K562 (cell line): ENCODE results near the gene ASB10. TPM values are rescaled to one million over a fixed set of nuclear protein-coding genes. Genes with fewer than 3 reads are reported as not detected.

Experiments used
- ATAC-seq: fragments of 200-7000 bp; cut with Tn5 transposase; 3 replicates; pipeline ENCODE4 v1.9.1; 2020; ENCODE audit warnings: moderate library complexity
- BruUV-seq: library from RNA; stranded (reverse); fragments of 400-500 nt; replicated peaks from 2 replicates; lab custom pipeline; 2021; lab: Mats Ljungman, UMichigan
- CTCF ChIA-PET: fragments of 300-600 bp; formaldehyde crosslinking; extraction: SDS; loops from one replicate; lab custom pipeline; 2021; ENCODE audit warnings: low intra/inter-chr PET ratio; lab: Yijun Ruan, JAX
- POLR2A ChIA-PET: fragments of 300-600, 350-650 bp; sonication (Branson Sonifier 250); formaldehyde crosslinking; extraction: SDS; loops from one replicate; lab custom pipeline; 2021; ENCODE audit warnings: antibody characterized with exemption, inconsistent platforms; lab: Yijun Ruan, JAX
- DNase-seq, 4 experiments: peaks; one replicate each; pipeline versions ENCODE4 v3.0.0 to v3.0.0-alpha.2; 2011 to 2018; ENCODE audit warnings: low spot score in 3 of 4, mixed read lengths in 3 of 4; ENCODE audit errors: extremely low read depth in 1 of 4
- FAIRE-seq: peaks from 2 replicates; lab custom pipeline; 2011; peaks lifted over from hg19 to GRCh38; lab: Jason Lieb, UNC
- H2AFZ ChIP-seq: 2 replicates; pipeline ENCODE4 v1.6.0; 2011; ENCODE audit warnings: low read depth, low read length, control low read depth, inconsistent platforms
- H3K27ac ChIP-seq: fragments of 200-600 bp; 3 replicates; pipeline ENCODE4 v1.8.0; 2011; ENCODE audit warnings: low read depth, mild to moderate bottlenecking, control low read depth, inconsistent platforms, low read length, moderate library complexity, mixed read lengths; ENCODE audit errors: extremely low read depth
- H3K27me3 ChIP-seq, 2 experiments: fragments of 300-600 bp in 1 of 2; 2 replicates in 1 of 2; 3 replicates in 1 of 2; pipeline versions ENCODE4 v1.6.0 to v1.8.0; 2011; ENCODE audit warnings: inconsistent platforms in 2 of 2, low read length in 2 of 2, mild to moderate bottlenecking in 1 of 2, mixed read lengths in 1 of 2, moderate library complexity in 1 of 2; ENCODE audit not compliant: control insufficient read depth in 2 of 2, insufficient read depth in 2 of 2
- H3K36me3 ChIP-seq: fragments of 300-600 bp; 3 replicates; pipeline ENCODE4 v1.8.0; 2011; ENCODE audit warnings: mild to moderate bottlenecking, low read length, inconsistent platforms; ENCODE audit not compliant: control insufficient read depth, insufficient read depth
- H3K4me1 ChIP-seq, 2 experiments: fragments of 200-600 bp in 1 of 2; replicated peaks in 1 of 2; 2 replicates in 1 of 2; 3 replicates in 1 of 2; pipeline versions ENCODE4 v1.5.1 to v1.8.0; 2011; ENCODE audit warnings: inconsistent platforms in 2 of 2, low read length in 2 of 2, mild to moderate bottlenecking in 1 of 2, mixed read lengths in 1 of 2, moderate library complexity in 1 of 2; ENCODE audit not compliant: control insufficient read depth in 2 of 2, insufficient read depth in 2 of 2
- H3K4me2 ChIP-seq: 2 replicates; pipeline ENCODE4 v1.6.1; 2011; ENCODE audit warnings: low read length, control low read depth, inconsistent platforms, mixed read lengths; ENCODE audit not compliant: insufficient read depth
- H3K4me3 ChIP-seq: fragments of 200-600 bp; sonication (generic), shearing (Covaris generic); 2 replicates; pipeline ENCODE4 v1.5.1; 2016; ENCODE audit warnings: control low read depth, inconsistent platforms
- H3K79me2 ChIP-seq: fragments of 200-600 bp; 3 replicates; pipeline ENCODE4 v1.8.0; 2011; ENCODE audit warnings: low read length, inconsistent platforms; ENCODE audit not compliant: control insufficient read depth, insufficient read depth
- H3K9ac ChIP-seq, 2 experiments: 2 replicates each; pipeline versions ENCODE4 v1.6.0 to v1.6.1; 2011; ENCODE audit warnings: low read depth in 2 of 2, low read length in 2 of 2, control low read depth in 1 of 2, inconsistent platforms in 1 of 2, mild to moderate bottlenecking in 1 of 2, mixed read lengths in 1 of 2; ENCODE audit not compliant: insufficient read depth in 1 of 2
- H3K9me1 ChIP-seq: one replicate; pipeline ENCODE4 v1.6.0; 2011; ENCODE audit warnings: inconsistent platforms, mild to moderate bottlenecking, low read length, moderate library complexity; ENCODE audit not compliant: control insufficient read depth, insufficient read depth
- H3K9me3 ChIP-seq: replicated peaks from 2 replicates; pipeline ENCODE4 v1.5.1; 2011; ENCODE audit warnings: low read depth, low read length, inconsistent platforms; ENCODE audit not compliant: control insufficient read depth, insufficient read depth
- H4K20me1 ChIP-seq: replicated peaks from 2 replicates; pipeline ENCODE4 v1.6.1; 2011; ENCODE audit warnings: low read length, inconsistent platforms, mixed read lengths; ENCODE audit not compliant: control insufficient read depth, insufficient read depth
- AFF1 ChIP-seq, 2 experiments: fragments of 450-650 bp; IDR thresholded peaks; 2 replicates each; pipeline ENCODE4 v1.6.1; 2018; ENCODE audit warnings: mild to moderate bottlenecking in 2 of 2, low read depth in 1 of 2; ENCODE audit not compliant: partially characterized antibody in 2 of 2
- CBX8 ChIP-seq: fragments of 200-600 bp; sonication (generic); IDR thresholded peaks from 2 replicates; pipeline ENCODE4 v1.6.1; 2012; ENCODE audit warnings: borderline replicate concordance, mixed run types, low read depth, mild to moderate bottlenecking, moderate library complexity, mixed read lengths, low read length, control low read depth, inconsistent platforms; ENCODE audit not compliant: poor library complexity, severe bottlenecking; ENCODE audit errors: extremely low read depth
- CREB5 ChIP-seq: fragments of 250-450 bp; sonication (Bioruptor Pico); IDR thresholded peaks from 2 replicates; pipeline ENCODE4 v1.5.0; 2020; ENCODE audit warnings: mild to moderate bottlenecking
- CREM ChIP-seq: IDR thresholded peaks from 2 replicates; pipeline ENCODE4 v1.6.1; 2014; ENCODE audit warnings: antibody characterized with exemption, low read depth
- FOXM1 ChIP-seq, 2 experiments: fragments of 450-650 bp in 1 of 2; sonication (generic) in 1 of 2; formaldehyde crosslinking in 1 of 2; IDR thresholded peaks; 2 replicates each; pipeline versions ENCODE4 v1.6.1 to v1.9.0; 2017 to 2022; ENCODE audit warnings: low read depth in 2 of 2, mild to moderate bottlenecking in 2 of 2, missing genetic modification reagents in 1 of 2, moderate library complexity in 1 of 2
- HDAC2 ChIP-seq: fragments of 450-650 bp; IDR thresholded peaks from 2 replicates; pipeline ENCODE4 v1.6.1; 2016; ENCODE audit warnings: mild to moderate bottlenecking
- HNRNPUL1 ChIP-seq: fragments of 200-400 bp; formaldehyde crosslinking; IDR thresholded peaks from 2 replicates; pipeline ENCODE4 v1.6.1; 2017; ENCODE audit warnings: low read length
- MTA2 ChIP-seq: fragments of 450-650 bp; IDR thresholded peaks from 2 replicates; pipeline ENCODE4 v1.6.1; 2016; ENCODE audit warnings: low read depth
- MTF1 ChIP-seq: fragments of 250-450 bp; sonication (Bioruptor Pico); IDR thresholded peaks from 2 replicates; pipeline ENCODE4 v1.9.0; 2021; ENCODE audit warnings: moderate library complexity, mild to moderate bottlenecking, inconsistent platforms, borderline replicate concordance
- NCOA1 ChIP-seq: fragments of 450-650 bp; IDR thresholded peaks from 2 replicates; pipeline ENCODE4 v1.6.1; 2016; ENCODE audit warnings: low read depth
- SMARCE1 ChIP-seq: fragments of 450-650 bp; IDR thresholded peaks from 2 replicates; pipeline ENCODE4 v1.7.1; 2016; ENCODE audit warnings: mild to moderate bottlenecking
- ZNF165 ChIP-seq: fragments of 250-450 bp; sonication (Bioruptor Pico); IDR thresholded peaks from 2 replicates; pipeline ENCODE4 v1.4.0; 2020; ENCODE audit warnings: borderline replicate concordance
- ZNF3 ChIP-seq: fragments of 250-450 bp; sonication (Bioruptor Pico); IDR thresholded peaks from 2 replicates; pipeline ENCODE4 v1.5.0; 2021; ENCODE audit warnings: mild to moderate bottlenecking, moderate library complexity
- WGBS: fragments of 100-300 bp; shearing (Covaris generic); methylation state at CpG from one replicate; pipeline ENCODE4 v1.1.6; 2016; ENCODE audit warnings: low coverage, mixed read lengths; ENCODE audit not compliant: insufficient coverage; ENCODE audit errors: missing lambda C conversion rate; 5-methylcytosine and 5-hydroxymethylcytosine counted together
- in situ Hi-C: fragments of 300-500 bp; cut with MboI; formaldehyde crosslinking; loops from 4 replicates; pipeline ENCODE4 v1.15.0; 2018; ENCODE audit warnings: inconsistent platforms, mixed read lengths
- intact Hi-C: fragments of 100-400 bp; cut with micrococcal nuclease; formaldehyde crosslinking; loops from 2 replicates; pipeline ENCODE4 v1.14.2; 2022
- polyA plus RNA-seq, 8 experiments: library from polyadenylated mRNA; depleted of rRNA in 4 of 8; stranded (reverse) in 5 of 8; unstranded in 3 of 8; fragments of >200 nt; fragmentation: Nextera tagmentation in 2 of 8; fragmentation: Illumina TruSeq in 1 of 8; extraction: Ambion mirVana in 2 of 8; extraction: Trizol in 1 of 8; gene quantifications; 2 replicates each; pipeline versions ENCODE4 v1.2.1 to v1.2.3, GENCODE V29; 2011 to 2014; ENCODE audit warnings: inconsistent platforms in 1 of 8, missing spikeins in 1 of 8
- total RNA-seq, 7 experiments: library from RNA; depleted of rRNA in 6 of 7; stranded (reverse); fragments of >200 nt in 6 of 7; fragmentation: Illumina TruSeq in 2 of 7; extraction: Trizol in 2 of 7; gene quantifications; 2 replicates each; pipeline versions ENCODE4 v1.2.1 to v1.2.3, GENCODE V29; 2011 to 2021; ENCODE audit warnings: low replicate concordance in 1 of 7

The ASB10 gene
- total and polyA plus RNA-seq, 9 of the 15 experiments (the other 6 are each of a cell fraction or from before 2014, with no cell fraction given), result not detected

DNA sequence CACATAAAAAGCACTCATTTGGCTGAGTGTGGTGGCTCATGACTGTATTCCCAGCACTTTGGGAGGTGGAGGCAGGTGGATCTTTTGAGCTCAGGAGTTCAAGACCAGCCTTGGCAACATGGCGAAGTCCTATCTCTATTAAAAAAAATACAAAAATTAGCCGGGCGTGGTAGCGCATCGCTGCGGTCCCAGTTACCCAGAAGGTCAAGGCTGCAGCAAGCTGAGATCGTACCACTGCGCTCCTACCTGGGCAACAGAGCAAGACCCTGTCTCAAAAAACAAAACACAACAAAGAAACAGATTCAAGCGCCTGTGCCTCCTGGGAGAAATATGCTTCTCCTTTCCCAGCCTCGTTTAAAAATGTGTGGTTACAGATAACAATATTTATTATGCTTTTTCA is 42.2 kb upstream of the ASB10 start (continued):
- TF ChIP-seq AFF1 (IDR thresholded peaks at IDR 0.05; ENCODE audit: low read depth in 1 of 2, partially characterized antibody in 2 of 2), result no peak
- no peak for TF ChIP-seq MTF1

DNA sequence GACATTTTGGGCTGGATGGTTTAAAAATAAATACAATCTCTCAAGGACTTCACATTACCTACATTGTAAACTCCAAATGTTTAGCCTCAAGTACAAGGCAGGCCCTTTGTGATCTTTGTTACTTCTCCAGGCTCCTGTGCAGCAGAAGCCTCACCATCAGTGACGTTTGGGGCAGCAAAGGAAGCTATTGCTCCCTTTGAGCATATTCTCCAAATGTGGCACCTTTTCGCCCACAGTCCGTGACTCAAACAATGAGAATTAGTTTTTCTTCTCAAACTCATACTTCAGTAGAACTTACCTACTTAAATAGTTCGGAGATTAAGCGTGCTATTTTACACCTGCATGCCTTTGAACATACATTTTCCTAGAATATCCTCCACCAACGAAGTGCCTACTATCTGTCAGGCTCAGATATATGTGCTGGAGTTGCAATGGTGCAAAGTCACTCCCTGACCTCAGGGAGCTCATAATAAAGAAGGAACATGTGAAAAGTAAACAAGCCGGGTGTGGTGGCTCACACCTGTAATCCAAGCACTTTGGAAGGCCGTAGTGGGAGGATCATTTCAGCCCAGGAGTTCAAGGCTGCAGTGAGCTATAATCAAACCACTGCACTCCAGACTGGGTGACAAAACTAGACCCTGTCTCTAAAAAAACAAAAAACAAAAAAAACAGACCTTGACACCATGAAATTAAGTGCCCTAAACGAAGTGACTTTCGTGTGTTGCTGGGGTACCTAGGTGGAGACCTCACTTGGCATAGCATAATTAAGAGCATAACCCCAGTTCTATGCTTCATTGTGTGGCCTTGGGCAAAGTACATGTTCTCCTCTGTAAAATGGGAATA is 41.2 kb upstream of the ASB10 start:
- peak overlapping the region; percentile 92 for H3K4me2 ChIP-seq
- DNase-seq, result peak in 1 of 4 experiments; percentile 76
- peak overlapping the region; percentile 62 to 89; a peak in 3 of 4 replicates for H3K9ac ChIP-seq
- CTCF ChIA-PET, result interaction anchor here (0.7 kb wide), 1 partner anchor 11 kb away, joined by 3 read pairs; no protein-coding TSS in a partner anchor
- H3K36me3 ChIP-seq, result peaks cover 31% of the 10 kb centered on the region
- in situ Hi-C loops (no loop called here), intact Hi-C loops (no loop called here)
- no TSS peak for BruUV-seq
- 0 out of 2 replicates have a peak, but pooled peaks cover 2% of the 10 kb centered on the region for H4K20me1 ChIP-seq
- H3K4me3 ChIP-seq, result peak overlapping the region; percentile 82
- peak overlapping the region; percentile 96 for H2AFZ ChIP-seq
- peaks cover 27 to 37% of the 10 kb centered on the region in 2 experiments; a peak in 4 of 5 replicates for H3K4me1 ChIP-seq
- POLR2A ChIA-PET, result interaction anchor here (0.6 to 3.6 kb wide), 7 partner anchors 10 to 817 kb away, joined by 3 to 36 read pairs (median 4); no protein-coding TSS in a partner anchor
- H3K79me2 ChIP-seq, result peaks cover 34% of the 10 kb centered on the region
- 0 out of 3 replicates have a peak, but pooled peaks have one; percentile 3 for ATAC-seq
- H3K27ac ChIP-seq, result peak overlapping the region; percentile 62
- no peaks in the 10 kb centered on the region for H3K9me3 ChIP-seq
- 18% methylated on average over 10 of the region's 10 CpGs for WGBS
- FAIRE-seq, result peak; percentile 73
- no peaks in the 10 kb centered on the region for H3K27me3 ChIP-seq
- peaks cover 6% of the 10 kb centered on the region for H3K9me1 ChIP-seq
- TF ChIP-seq SMARCE1 (peak; percentile 48; the same call in 1 of the 2 replicates), NCOA1 (0 out of 2 replicates have a peak, but pooled peaks have one; percentile 34), MTA2 (peak; percentile 18; the same call in 1 of the 2 replicates), FOXM1 (IDR thresholded peaks at IDR 0.05; ENCODE audit: low read depth) (0 out of 2 replicates have a peak, but pooled peaks have one; percentile 15), FOXM1 (CRISPR knock-in tag; IDR thresholded peaks at IDR 0.05; ENCODE audit: low read depth) (no peak), ZNF3 (CRISPR knock-in tag) (no peak), HNRNPUL1 (no peak), CREM (0 out of 2 replicates have a peak, but pooled peaks have one; percentile 13), CBX8 (no peak), ZNF165 (CRISPR knock-in tag) (no peak), HDAC2 (0 out of 2 replicates have a peak, but pooled peaks have one; percentile 35), CREB5 (CRISPR knock-in tag) (no peak)
